ENCODE data around the gene UBE2Q1.
A peak's percentile ranks its signal among the peaks of the same experiment; 100 is the strongest.

The UBE2Q1 gene

GRCh38 chr1:154573168-154573510 is 14.7 kb upstream of the UBE2Q1 start:
- no peak for DNase-seq (ENCODE audit: low read depth in 1 of 2, low spot score in 1 of 2)
- TF ChIP-seq JUND (IDR thresholded peaks at IDR 0.05; ENCODE audit: low read depth): no peak
- in situ Hi-C loops (cut with HindIII; ENCODE audit: low pct_unique_long_range_greater_than_20kb, low sequenced_read_pairs): no loop called here

GRCh38 chr1:154572468-154573167 is 14.2 kb upstream of the UBE2Q1 start:
- TF ChIP-seq JUND (IDR thresholded peaks at IDR 0.05; ENCODE audit: low read depth): no peak
- DNase-seq (ENCODE audit: low read depth in 1 of 2, low spot score in 1 of 2): no peak
- in situ Hi-C loops (cut with HindIII; ENCODE audit: low pct_unique_long_range_greater_than_20kb, low sequenced_read_pairs): no loop called here

GRCh38 chr1:154571964-154572288 is 13.5 kb upstream of the UBE2Q1 start:
- no peak for TF ChIP-seq JUND (IDR thresholded peaks at IDR 0.05; ENCODE audit: low read depth)
- no peak for DNase-seq (ENCODE audit: low read depth in 1 of 2, low spot score in 1 of 2)
- in situ Hi-C loops (cut with HindIII; ENCODE audit: low pct_unique_long_range_greater_than_20kb, low sequenced_read_pairs): no loop called here

DNA sequence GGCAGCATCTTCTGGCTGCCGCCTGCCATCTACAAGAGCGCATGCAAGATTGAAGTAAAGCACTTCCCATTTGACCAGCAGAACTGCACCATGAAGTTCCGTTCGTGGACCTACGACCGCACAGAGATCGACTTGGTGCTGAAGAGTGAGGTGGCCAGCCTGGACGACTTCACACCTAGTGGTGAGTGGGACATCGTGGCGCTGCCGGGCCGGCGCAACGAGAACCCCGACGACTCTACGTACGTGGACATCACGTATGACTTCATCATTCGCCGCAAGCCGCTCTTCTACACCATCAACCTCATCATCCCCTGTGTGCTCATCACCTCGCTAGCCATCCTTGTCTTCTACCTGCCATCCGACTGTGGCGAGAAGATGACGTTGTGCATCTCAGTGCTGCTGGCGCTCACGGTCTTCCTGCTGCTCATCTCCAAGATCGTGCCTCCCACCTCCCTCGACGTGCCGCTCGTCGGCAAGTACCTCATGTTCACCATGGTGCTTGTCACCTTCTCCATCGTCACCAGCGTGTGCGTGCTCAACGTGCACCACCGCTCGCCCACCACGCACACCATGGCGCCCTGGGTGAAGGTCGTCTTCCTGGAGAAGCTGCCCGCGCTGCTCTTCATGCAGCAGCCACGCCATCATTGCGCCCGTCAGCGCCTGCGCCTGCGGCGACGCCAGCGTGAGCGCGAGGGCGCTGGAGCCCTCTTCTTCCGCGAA is 12.9 kb upstream of the UBE2Q1 start:
- TF ChIP-seq JUND (IDR thresholded peaks at IDR 0.05; ENCODE audit: low read depth): no peak
- in situ Hi-C loops (cut with HindIII; ENCODE audit: low pct_unique_long_range_greater_than_20kb, low sequenced_read_pairs): no loop called here
- no peak for DNase-seq (ENCODE audit: low read depth in 1 of 2, low spot score in 1 of 2)

GRCh38 chr1:154568157-154568815 is 9.8 kb upstream of the UBE2Q1 start:
- no peak for DNase-seq (ENCODE audit: low read depth in 1 of 2, low spot score in 1 of 2)
- in situ Hi-C loops (cut with HindIII; ENCODE audit: low pct_unique_long_range_greater_than_20kb, low sequenced_read_pairs): no loop called here
- no peak for TF ChIP-seq JUND (IDR thresholded peaks at IDR 0.05; ENCODE audit: low read depth)

GRCh38 chr1:154567386-154568156 is 9.1 kb upstream of the UBE2Q1 start, which contains the start of gene CHRNB2:
Gene CHRNB2, plus strand, starts transcription at chr1:154567778. Its CDS starts 267 bp downstream, at chr1:154568045.
- peak; percentile 83 to 93 for DNase-seq (ENCODE audit: low read depth in 1 of 2, low spot score in 1 of 2)
- no peak for TF ChIP-seq JUND (IDR thresholded peaks at IDR 0.05; ENCODE audit: low read depth)
- in situ Hi-C loops (cut with HindIII; ENCODE audit: low pct_unique_long_range_greater_than_20kb, low sequenced_read_pairs): no loop called here

DNA sequence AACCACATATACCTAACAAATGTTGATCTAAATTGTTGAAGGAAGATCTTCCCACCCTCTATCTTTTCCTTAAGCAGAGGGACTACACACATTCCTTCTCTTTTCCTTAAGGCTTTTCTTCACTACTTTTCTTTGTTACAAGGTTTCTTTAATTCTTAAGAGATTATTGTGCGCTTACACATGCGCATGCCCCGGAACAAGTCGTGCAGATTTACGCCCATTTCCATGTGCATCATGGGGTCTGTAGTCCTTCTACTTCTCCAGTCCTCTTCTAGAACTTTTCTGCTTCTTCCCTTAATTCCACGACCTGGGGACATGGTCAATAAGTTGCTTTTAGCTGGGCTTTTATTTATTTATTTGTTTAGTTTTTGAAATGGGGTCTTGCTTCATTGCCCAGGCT is 7.4 kb upstream of the UBE2Q1 start:
- no peak for TF ChIP-seq JUND (IDR thresholded peaks at IDR 0.05; ENCODE audit: low read depth)
- DNase-seq (ENCODE audit: low read depth in 1 of 2, low spot score in 1 of 2): no peak
- in situ Hi-C loops (cut with HindIII; ENCODE audit: low pct_unique_long_range_greater_than_20kb, low sequenced_read_pairs): no loop called here

DNA sequence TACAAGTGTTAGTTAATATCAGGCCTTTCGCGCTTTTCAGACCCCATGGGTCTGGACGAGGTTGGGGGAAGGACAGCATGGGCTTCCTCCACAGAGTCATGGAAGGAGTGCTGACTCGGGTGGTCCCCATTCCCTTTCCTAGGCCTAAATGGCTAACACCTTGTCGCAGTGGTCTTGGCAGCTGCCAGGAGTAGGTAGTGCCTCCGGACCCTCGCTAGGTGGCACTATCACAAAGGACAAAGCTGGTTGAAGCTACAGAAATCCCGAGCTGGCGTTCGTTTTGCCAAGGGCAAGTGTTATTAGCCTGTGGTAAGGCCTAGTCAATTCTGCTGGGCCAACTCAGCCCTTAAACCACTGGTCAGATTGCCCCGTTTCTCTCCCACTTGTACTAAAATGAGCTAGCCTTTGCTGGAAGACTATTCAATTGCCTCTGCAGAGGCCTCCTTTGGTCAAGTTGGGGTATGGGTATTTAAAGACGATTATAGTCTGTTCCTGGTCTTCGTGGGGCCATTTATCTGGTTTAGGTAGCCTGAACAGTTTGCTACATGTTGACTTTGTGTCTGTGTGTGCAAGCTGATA is 1.1 kb upstream of the UBE2Q1 start:
- in situ Hi-C loops (cut with HindIII; ENCODE audit: low pct_unique_long_range_greater_than_20kb, low sequenced_read_pairs): no loop called here
- no peak for TF ChIP-seq JUND (IDR thresholded peaks at IDR 0.05; ENCODE audit: low read depth)
- DNase-seq (ENCODE audit: low read depth in 1 of 2, low spot score in 1 of 2): peak; percentile 68 to 96

DNA sequence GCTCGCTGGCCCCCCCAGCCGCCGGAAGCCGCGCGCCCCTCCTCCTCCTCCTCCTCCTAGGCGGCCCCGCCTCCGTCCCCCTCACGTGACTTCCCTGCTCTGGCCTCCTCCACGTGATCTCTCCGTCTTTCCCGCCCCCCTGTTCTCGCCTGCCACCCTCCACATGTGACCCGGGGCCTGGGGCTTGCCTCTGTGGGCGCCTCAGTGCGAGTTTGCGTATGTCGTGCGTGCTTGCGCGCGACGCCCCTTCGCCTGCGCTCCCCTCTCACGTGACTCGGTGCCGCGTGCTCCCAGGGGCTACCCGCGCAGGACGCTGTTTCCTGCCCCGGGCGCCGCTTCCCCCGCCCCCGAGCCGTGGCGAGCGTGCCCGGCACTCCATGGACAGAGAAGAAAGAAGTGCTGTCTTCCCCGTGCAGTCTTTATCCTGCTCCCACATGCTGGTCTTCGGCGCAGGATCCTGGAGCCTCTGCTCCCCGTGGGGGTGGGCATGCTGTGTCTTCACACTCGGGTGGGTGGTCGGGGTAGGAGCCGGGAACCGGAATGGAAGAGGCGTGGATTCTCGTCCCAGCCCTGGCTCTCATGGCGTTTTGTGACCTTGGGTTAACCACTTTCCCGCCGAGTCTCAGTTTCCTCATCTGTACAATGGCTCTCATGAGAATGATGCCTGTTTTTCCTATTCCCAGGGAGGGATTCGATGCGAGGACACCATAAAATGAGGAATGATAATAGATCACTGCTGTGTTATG is 431 bp upstream of the UBE2Q1 start:
- peak; percentile 94 to 99 for DNase-seq (ENCODE audit: low read depth in 1 of 2, low spot score in 1 of 2)
- in situ Hi-C loops (cut with HindIII; ENCODE audit: low pct_unique_long_range_greater_than_20kb, low sequenced_read_pairs): no loop called here
- TF ChIP-seq JUND (IDR thresholded peaks at IDR 0.05; ENCODE audit: low read depth): no peak

GRCh38 chr1:154557248-154557938 is 1.1 kb downstream of the UBE2Q1 start:
- no peak for DNase-seq (ENCODE audit: low read depth in 1 of 2, low spot score in 1 of 2)
- in situ Hi-C loops (cut with HindIII; ENCODE audit: low pct_unique_long_range_greater_than_20kb, low sequenced_read_pairs): no loop called here
- no peak for TF ChIP-seq JUND (IDR thresholded peaks at IDR 0.05; ENCODE audit: low read depth)

DNA sequence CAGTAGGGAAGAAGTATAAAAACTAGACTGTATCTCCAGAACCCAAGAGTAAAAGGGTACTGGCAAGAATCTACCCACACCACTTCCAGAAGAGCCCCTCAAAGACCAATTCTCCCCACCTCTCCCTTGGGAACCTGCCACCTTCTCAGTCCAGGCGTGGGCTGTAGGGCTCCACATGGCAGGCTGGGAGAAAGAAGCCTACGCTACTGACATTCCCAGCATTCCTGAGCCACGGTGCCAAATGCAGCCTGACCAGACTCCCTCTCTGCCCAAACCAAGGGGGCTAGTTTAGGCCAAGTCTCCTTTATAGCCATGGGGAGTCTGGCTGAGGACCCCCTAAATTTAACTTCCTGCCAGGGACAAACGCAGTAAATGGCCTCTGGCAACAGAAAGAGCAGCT is 2.0 kb downstream of the UBE2Q1 start:
- DNase-seq (ENCODE audit: low read depth in 1 of 2, low spot score in 1 of 2): peak in 1 of 2 experiments; percentile 62
- in situ Hi-C loops (cut with HindIII; ENCODE audit: low pct_unique_long_range_greater_than_20kb, low sequenced_read_pairs): no loop called here
- no peak for TF ChIP-seq JUND (IDR thresholded peaks at IDR 0.05; ENCODE audit: low read depth)

All from T47D (cell line).